ENCODE measurements around the gene CEP104. TPM values are rescaled to one million over a fixed set of nuclear protein-coding genes. Genes with fewer than 3 reads are reported as not detected.

The CEP104 gene
- polyA plus RNA-seq, 1 donor from 2014 or later: 8.1 TPM

DNA sequence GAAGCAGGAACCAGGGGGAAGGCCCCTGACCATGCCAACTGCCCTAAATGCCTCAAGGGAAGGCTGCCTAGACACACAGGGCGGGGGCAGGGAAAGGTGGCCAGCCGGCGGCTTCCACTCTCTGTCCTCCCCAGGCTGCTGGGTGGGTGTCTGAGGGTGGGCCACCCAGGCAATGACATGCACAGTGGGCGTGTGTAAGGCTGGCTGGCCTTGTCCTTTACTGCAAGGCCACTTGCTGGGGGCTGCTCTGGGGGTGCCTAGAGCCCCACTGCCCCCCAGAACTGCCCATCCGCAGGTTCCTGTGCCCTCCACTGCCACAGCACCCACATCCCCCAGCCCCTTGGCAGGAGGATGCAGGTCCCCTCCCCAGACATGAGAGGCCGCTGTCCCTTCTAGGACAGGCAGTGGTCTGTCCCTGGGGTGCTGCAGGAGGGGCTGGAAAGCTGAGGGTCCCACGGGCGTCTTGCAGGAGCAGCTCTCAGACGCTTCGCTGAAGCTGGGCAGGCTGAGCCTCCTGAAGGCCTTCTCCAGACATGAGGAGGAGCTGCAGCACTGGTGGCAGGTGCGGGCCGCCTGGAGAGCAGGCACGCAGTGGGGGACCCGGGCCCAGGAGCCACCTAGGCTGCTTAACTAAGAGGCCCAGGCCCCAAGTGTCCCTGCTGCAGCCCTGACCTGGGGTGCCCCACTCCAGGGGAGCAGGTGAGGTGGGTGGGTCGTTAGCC lies 94.7 kb downstream of the CEP104 start:
- H4K20me1 ChIP-seq (ENCODE audit: insufficient read depth): no peaks in the 10 kb centered on the region
- no peak overlapping the region for H3K4me3 ChIP-seq (ENCODE audit: low read length)
- H3K79me2 ChIP-seq (replicated peaks; ENCODE audit: insufficient read depth, low read length): no peaks in the 10 kb centered on the region
- no peak overlapping the region for H3K4me2 ChIP-seq (ENCODE audit: low read length)
- no peak overlapping the region for H2AFZ ChIP-seq (ENCODE audit: low read depth, low read length)
- no peaks in the 10 kb centered on the region for H3K36me3 ChIP-seq (ENCODE audit: insufficient read depth, low read length)
- TF ChIP-seq RAD21 (conservative IDR thresholded peaks at IDR 0.05) (no peak), EP300 (conservative IDR thresholded peaks at IDR 0.05; ENCODE audit: poor library complexity, severe bottlenecking) (no peak), EZH2 (IDR thresholded peaks at IDR 0.05; ENCODE audit: borderline replicate concordance, insufficient read depth, low read length, poor library complexity, severe bottlenecking) (no peak), SMC3 (conservative IDR thresholded peaks at IDR 0.05; ENCODE audit: poor library complexity) (no peak), MXI1 (conservative IDR thresholded peaks at IDR 0.05; ENCODE audit: poor library complexity, severe bottlenecking) (no peak), POLR2AphosphoS5 (IDR thresholded peaks at IDR 0.05) (no peak), TAF1 (IDR thresholded peaks at IDR 0.05; ENCODE audit: low read depth) (no peak)
- TF ChIP-seq, protein P1, sequence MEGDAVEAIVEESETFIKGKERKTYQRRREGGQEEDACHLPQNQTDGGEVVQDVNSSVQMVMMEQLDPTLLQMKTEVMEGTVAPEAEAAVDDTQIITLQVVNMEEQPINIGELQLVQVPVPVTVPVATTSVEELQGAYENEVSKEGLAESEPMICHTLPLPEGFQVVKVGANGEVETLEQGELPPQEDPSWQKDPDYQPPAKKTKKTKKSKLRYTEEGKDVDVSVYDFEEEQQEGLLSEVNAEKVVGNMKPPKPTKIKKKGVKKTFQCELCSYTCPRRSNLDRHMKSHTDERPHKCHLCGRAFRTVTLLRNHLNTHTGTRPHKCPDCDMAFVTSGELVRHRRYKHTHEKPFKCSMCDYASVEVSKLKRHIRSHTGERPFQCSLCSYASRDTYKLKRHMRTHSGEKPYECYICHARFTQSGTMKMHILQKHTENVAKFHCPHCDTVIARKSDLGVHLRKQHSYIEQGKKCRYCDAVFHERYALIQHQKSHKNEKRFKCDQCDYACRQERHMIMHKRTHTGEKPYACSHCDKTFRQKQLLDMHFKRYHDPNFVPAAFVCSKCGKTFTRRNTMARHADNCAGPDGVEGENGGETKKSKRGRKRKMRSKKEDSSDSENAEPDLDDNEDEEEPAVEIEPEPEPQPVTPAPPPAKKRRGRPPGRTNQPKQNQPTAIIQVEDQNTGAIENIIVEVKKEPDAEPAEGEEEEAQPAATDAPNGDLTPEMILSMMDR (IDR thresholded peaks at IDR 0.05; ENCODE audit: poor library complexity, severe bottlenecking): no peak
- TF ChIP-seq, protein P2, sequence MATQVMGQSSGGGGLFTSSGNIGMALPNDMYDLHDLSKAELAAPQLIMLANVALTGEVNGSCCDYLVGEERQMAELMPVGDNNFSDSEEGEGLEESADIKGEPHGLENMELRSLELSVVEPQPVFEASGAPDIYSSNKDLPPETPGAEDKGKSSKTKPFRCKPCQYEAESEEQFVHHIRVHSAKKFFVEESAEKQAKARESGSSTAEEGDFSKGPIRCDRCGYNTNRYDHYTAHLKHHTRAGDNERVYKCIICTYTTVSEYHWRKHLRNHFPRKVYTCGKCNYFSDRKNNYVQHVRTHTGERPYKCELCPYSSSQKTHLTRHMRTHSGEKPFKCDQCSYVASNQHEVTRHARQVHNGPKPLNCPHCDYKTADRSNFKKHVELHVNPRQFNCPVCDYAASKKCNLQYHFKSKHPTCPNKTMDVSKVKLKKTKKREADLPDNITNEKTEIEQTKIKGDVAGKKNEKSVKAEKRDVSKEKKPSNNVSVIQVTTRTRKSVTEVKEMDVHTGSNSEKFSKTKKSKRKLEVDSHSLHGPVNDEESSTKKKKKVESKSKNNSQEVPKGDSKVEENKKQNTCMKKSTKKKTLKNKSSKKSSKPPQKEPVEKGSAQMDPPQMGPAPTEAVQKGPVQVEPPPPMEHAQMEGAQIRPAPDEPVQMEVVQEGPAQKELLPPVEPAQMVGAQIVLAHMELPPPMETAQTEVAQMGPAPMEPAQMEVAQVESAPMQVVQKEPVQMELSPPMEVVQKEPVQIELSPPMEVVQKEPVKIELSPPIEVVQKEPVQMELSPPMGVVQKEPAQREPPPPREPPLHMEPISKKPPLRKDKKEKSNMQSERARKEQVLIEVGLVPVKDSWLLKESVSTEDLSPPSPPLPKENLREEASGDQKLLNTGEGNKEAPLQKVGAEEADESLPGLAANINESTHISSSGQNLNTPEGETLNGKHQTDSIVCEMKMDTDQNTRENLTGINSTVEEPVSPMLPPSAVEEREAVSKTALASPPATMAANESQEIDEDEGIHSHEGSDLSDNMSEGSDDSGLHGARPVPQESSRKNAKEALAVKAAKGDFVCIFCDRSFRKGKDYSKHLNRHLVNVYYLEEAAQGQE (IDR thresholded peaks at IDR 0.05; ENCODE audit: borderline replicate concordance): no peak
- no peaks in the 10 kb centered on the region for H3K9me2 ChIP-seq (ENCODE audit: insufficient read depth, low read length)
- no peaks in the 10 kb centered on the region for H3F3A ChIP-seq (ENCODE audit: insufficient read depth, low read length, poor library complexity, severe bottlenecking)
- no peak overlapping the region for H3K9ac ChIP-seq (ENCODE audit: low read length)
- no peaks in the 10 kb centered on the region for H3K27me3 ChIP-seq (ENCODE audit: insufficient read depth, low read depth, low read length)
- peaks cover 5% of the 10 kb centered on the region for H3K9me3 ChIP-seq (ENCODE audit: low read length)
- H3K27ac ChIP-seq (ENCODE audit: low read length): no peak overlapping the region

Small RNA genes within 50 kb of the gene (small RNA-seq; reads per million reads assigned to genes)
- gene RN7SL574P: 0 reads per million in 3 experiments

Other genes starting within 250 kb of the CEP104 start
- 6.0 and 17.6 TPM in 2 replicates for gene MEGF6, start 245.7 kb downstream of the CEP104 start, polyA plus RNA-seq
- 16.8 and 22.4 TPM in 2 replicates for gene TPRG1L, start 232.2 kb downstream of the CEP104 start, polyA plus RNA-seq
- 32.9 and 50.7 TPM in 2 replicates for gene WRAP73, start 207.1 kb downstream of the CEP104 start, polyA plus RNA-seq
- gene TP73, start 204.7 kb downstream of the CEP104 start, polyA plus RNA-seq: not detected in 2 replicates
- not detected in 2 replicates for gene CCDC27, start 104.8 kb downstream of the CEP104 start, polyA plus RNA-seq
- not detected in 2 replicates for gene SMIM1, start 84.5 kb downstream of the CEP104 start, polyA plus RNA-seq
- gene LRRC47, start 60.7 kb downstream of the CEP104 start, polyA plus RNA-seq: 59.2 and 63.5 TPM in 2 replicates
- gene DFFB, start 265 bp upstream of the CEP104 start, polyA plus RNA-seq: 20.2 and 21.0 TPM in 2 replicates
- 24.3 and 28.2 TPM in 2 replicates for gene C1orf174, start 43.1 kb upstream of the CEP104 start, polyA plus RNA-seq

All from neural cell (in vitro differentiated cells).